ENCODE results near the gene ARHGAP27. TPM values are rescaled to one million over a fixed set of nuclear protein-coding genes. Genes with fewer than 3 reads are reported as not detected.

The ARHGAP27 gene
- total and polyA plus RNA-seq, 2 of the 13 experiments (the other 11 are each of a cell fraction or from before 2014, with no cell fraction given) = 15.5 to 18.9 TPM

DNA sequence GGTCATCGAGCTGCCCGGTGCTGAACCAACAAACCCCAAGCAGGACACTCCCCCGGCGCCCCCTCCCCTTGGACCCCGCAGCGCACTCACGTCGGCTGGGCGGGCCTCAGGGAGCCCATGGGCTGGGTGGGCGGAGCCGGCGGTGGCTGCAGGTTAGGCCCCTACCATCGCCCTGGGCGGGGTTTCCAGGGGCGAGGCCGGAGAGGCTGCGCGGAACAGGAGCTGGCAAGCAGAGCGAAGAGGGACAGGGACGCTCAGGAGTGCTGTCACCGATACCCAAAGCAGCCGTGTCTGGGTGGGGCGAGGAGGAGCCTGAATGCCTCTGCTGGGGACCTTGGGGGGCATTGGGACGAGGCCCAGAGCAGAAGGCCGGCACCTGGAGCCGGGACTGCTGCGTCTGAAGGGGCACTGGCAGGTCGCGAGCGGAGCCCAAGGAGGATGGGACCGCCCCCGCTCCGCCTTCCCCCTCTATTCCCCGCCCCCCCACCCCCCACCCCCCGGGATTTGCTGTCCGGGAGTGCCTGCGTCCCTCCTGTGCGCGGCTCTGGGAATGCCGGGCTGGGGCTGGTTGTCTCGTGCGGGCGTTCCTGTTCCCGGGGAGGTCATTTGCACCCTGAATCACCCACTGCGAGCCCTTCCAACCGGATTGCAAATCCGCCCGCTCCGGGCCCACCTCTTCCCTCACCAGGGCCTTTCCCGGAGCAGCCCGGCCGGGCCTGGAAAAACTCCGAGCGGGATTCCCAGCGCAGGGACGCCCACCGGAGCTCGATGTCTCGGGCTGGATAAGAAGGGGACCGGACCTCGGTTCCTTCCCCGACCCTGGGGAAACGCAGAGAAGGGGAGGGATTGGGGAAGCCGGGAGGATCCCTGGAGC lies 902 bp downstream of the ARHGAP27 start (continued):
- TF ChIP-seq, protein P1, sequence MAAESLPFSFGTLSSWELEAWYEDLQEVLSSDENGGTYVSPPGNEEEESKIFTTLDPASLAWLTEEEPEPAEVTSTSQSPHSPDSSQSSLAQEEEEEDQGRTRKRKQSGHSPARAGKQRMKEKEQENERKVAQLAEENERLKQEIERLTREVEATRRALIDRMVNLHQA (CRISPR knock-in tag; IDR thresholded peaks at IDR 0.05) = no peak
- TF ChIP-seq ZNF629 (CRISPR knock-in tag; conservative IDR thresholded peaks at IDR 0.05) (no peak), ZEB1 (IDR thresholded peaks at IDR 0.05; ENCODE audit: insufficient replicate concordance, low read depth) (no peak), KAT2B (IDR thresholded peaks at IDR 0.05; ENCODE audit: borderline replicate concordance, low read depth, low read length) (no peak), AKAP8 (CRISPR knock-in tag; IDR thresholded peaks at IDR 0.05) (no peak), RELA (CRISPR knock-in tag; IDR thresholded peaks at IDR 0.05) (no peak), ZNF562 (CRISPR knock-in tag; IDR thresholded peaks at IDR 0.05; ENCODE audit: borderline replicate concordance) (no peak), ZBTB42 (CRISPR knock-in tag; IDR thresholded peaks at IDR 0.05) (no peak), ZMYM3 (CRISPR knock-in tag; IDR thresholded peaks at IDR 0.05) (peak; percentile 41; the same call in 1 of the 2 replicates), GLI4 (CRISPR knock-in tag; IDR thresholded peaks at IDR 0.05; ENCODE audit: borderline replicate concordance) (no peak), MATR3 (CRISPR knock-in tag; IDR thresholded peaks at IDR 0.05) (no peak), ZNF792 (CRISPR knock-in tag; IDR thresholded peaks at IDR 0.05) (0 out of 2 replicates have a peak, but pooled peaks have one; percentile 43), SAP130 (CRISPR knock-in tag; IDR thresholded peaks at IDR 0.05; ENCODE audit: low read depth) (peak; percentile 82), ZMYM4 (CRISPR knock-in tag; IDR thresholded peaks at IDR 0.05) (no peak), ZFY (CRISPR knock-in tag; IDR thresholded peaks at IDR 0.05) (peak; percentile 19), ZNF775 (CRISPR knock-in tag; IDR thresholded peaks at IDR 0.05; ENCODE audit: borderline replicate concordance) (no peak), RAD21 (CRISPR knock-in tag; IDR thresholded peaks at IDR 0.05) (no peak), SIN3B (IDR thresholded peaks at IDR 0.05; ENCODE audit: low read length) (no peak), CBX2 (IDR thresholded peaks at IDR 0.05; ENCODE audit: low read depth, low read length) (no peak), CBX2 (CRISPR knock-in tag; IDR thresholded peaks at IDR 0.05; ENCODE audit: low read depth) (no peak), RFX3 (CRISPR knock-in tag; IDR thresholded peaks at IDR 0.05) (no peak), ARNT (IDR thresholded peaks at IDR 0.05) (no peak), LCORL (IDR thresholded peaks at IDR 0.05) (no peak), LCORL (CRISPR knock-in tag; IDR thresholded peaks at IDR 0.05) (no peak), ZNF737 (CRISPR knock-in tag; IDR thresholded peaks at IDR 0.05; ENCODE audit: borderline replicate concordance) (no peak), EP300 (IDR thresholded peaks at IDR 0.05; ENCODE audit: low read depth in 2 of 2, low read length in 2 of 2) (no peak), EP300 (CRISPR knock-in tag; IDR thresholded peaks at IDR 0.05; ENCODE audit: borderline replicate concordance) (no peak)
- TF ChIP-seq, protein P2, sequence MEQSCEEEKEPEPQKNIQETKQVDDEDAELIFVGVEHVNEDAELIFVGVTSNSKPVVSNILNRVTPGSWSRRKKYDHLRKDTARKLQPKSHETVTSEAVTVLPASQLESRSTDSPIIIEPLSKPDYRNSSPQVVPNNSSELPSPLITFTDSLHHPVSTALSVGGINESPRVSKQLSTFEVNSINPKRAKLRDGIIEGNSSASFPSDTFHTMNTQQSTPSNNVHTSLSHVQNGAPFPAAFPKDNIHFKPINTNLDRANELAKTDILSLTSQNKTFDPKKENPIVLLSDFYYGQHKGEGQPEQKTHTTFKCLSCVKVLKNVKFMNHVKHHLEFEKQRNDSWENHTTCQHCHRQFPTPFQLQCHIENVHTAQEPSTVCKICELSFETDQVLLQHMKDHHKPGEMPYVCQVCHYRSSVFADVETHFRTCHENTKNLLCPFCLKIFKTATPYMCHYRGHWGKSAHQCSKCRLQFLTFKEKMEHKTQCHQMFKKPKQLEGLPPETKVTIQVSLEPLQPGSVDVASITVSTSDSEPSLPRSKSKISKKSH (CRISPR knock-in tag; IDR thresholded peaks at IDR 0.05; ENCODE audit: borderline replicate concordance) = no peak
- TF ChIP-seq, protein P3, sequence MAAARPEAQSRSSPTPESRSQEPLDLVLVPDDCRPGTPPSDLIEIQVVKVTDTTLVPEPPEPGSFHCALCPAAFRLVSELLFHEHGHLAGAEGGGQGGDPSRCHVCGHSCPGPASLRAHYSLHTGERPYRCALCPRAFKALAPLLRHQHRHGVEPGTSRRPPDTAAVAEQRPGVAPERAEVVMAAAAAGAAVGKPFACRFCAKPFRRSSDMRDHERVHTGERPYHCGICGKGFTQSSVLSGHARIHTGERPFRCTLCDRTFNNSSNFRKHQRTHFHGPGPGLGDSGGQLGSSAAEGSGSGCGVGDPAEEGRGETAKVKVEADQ (CRISPR knock-in tag; IDR thresholded peaks at IDR 0.05; ENCODE audit: borderline replicate concordance) = peak; percentile 28; the same call in 1 of the 2 replicates
- TF ChIP-seq, protein P4, sequence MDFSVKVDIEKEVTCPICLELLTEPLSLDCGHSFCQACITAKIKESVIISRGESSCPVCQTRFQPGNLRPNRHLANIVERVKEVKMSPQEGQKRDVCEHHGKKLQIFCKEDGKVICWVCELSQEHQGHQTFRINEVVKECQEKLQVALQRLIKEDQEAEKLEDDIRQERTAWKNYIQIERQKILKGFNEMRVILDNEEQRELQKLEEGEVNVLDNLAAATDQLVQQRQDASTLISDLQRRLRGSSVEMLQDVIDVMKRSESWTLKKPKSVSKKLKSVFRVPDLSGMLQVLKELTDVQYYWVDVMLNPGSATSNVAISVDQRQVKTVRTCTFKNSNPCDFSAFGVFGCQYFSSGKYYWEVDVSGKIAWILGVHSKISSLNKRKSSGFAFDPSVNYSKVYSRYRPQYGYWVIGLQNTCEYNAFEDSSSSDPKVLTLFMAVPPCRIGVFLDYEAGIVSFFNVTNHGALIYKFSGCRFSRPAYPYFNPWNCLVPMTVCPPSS (IDR thresholded peaks at IDR 0.05) = no peak

All from HepG2 (cell line).